CD14-positive monocyte (primary cell): ENCODE data around the gene SYT8. TPM values are rescaled to one million over a fixed set of nuclear protein-coding genes. Genes with fewer than 3 reads are reported as not detected.

Experiments used
- DNase-seq, 3 donors: peaks; one replicate each; pipeline ENCODE4 v3.0.0-alpha.2; 2011 to 2022
- H2AFZ ChIP-seq: 2 replicates; pipeline ENCODE4 v1.6.0; 2012; ENCODE audit warnings: mild to moderate bottlenecking, low read depth, low read length, inconsistent platforms; ENCODE audit not compliant: insufficient read depth, poor library complexity, severe bottlenecking
- H3K27ac ChIP-seq, 2 donors: 1 replicate in 1 of 2; 2 replicates in 1 of 2; pipeline ENCODE4 v1.5.1; 2012 to 2013; ENCODE audit warnings: low read length in 2 of 2, control low read depth in 1 of 2, inconsistent platforms in 1 of 2, low read depth in 1 of 2, mild to moderate bottlenecking in 1 of 2
- H3K27me3 ChIP-seq, 2 donors: one replicate each; pipeline versions ENCODE4 v1.6.0 to v1.6.1; 2011 to 2013; ENCODE audit warnings: low read length in 2 of 2; ENCODE audit not compliant: control insufficient read depth in 2 of 2, insufficient read depth in 2 of 2
- H3K36me3 ChIP-seq, 2 donors: replicated peaks in 1 of 2; 1 replicate in 1 of 2; 2 replicates in 1 of 2; pipeline versions ENCODE4 v1.5.1 to v1.6.1; 2012 to 2013; ENCODE audit warnings: low read length in 2 of 2, control low read depth in 1 of 2, inconsistent platforms in 1 of 2, mild to moderate bottlenecking in 1 of 2; ENCODE audit not compliant: insufficient read depth in 2 of 2, control insufficient read depth in 1 of 2
- H3K4me1 ChIP-seq, 2 donors: 1 replicate in 1 of 2; 2 replicates in 1 of 2; pipeline versions ENCODE4 v1.5.1 to v1.6.1; 2012 to 2013; ENCODE audit warnings: low read length in 2 of 2, control low read depth in 1 of 2, inconsistent platforms in 1 of 2, mild to moderate bottlenecking in 1 of 2, moderate library complexity in 1 of 2; ENCODE audit not compliant: insufficient read depth in 2 of 2, control insufficient read depth in 1 of 2
- H3K4me2 ChIP-seq: replicated peaks from 2 replicates; pipeline ENCODE3; 2012; ENCODE audit warnings: low read length, moderate library complexity, mild to moderate bottlenecking; ENCODE audit not compliant: poor library complexity, severe bottlenecking; ENCODE audit errors: extremely low read depth
- H3K4me3 ChIP-seq, 3 experiments: fragments of 200-600 bp in 1 of 3; sonication (generic) in 1 of 3; replicated peaks in 1 of 3; 1 replicate in 2 of 3; 2 replicates in 1 of 3; pipeline ENCODE4 v1.5.1; 2011 to 2013; ENCODE audit warnings: low read length in 3 of 3, mild to moderate bottlenecking in 3 of 3, control low read depth in 2 of 3, low read depth in 2 of 3, inconsistent platforms in 1 of 3, moderate library complexity in 1 of 3
- H3K79me2 ChIP-seq: 2 replicates; pipeline ENCODE4 v1.6.0; 2012; ENCODE audit warnings: mild to moderate bottlenecking, control low read depth, inconsistent platforms, low read length, moderate library complexity; ENCODE audit not compliant: insufficient read depth
- H3K9ac ChIP-seq: 2 replicates; pipeline ENCODE4 v1.6.0; 2017; ENCODE audit warnings: low read length, mild to moderate bottlenecking; ENCODE audit not compliant: insufficient read depth, poor library complexity, severe bottlenecking
- H3K9me3 ChIP-seq, 2 donors: replicated peaks in 1 of 2; 1 replicate in 1 of 2; 2 replicates in 1 of 2; pipeline versions ENCODE4 v1.5.1 to v1.6.1; 2012 to 2013; ENCODE audit warnings: low read length in 2 of 2, control low read depth in 1 of 2; ENCODE audit not compliant: control insufficient read depth in 1 of 2, insufficient read depth in 1 of 2
- H4K20me1 ChIP-seq: 2 replicates; pipeline ENCODE4 v1.6.0; 2012; ENCODE audit warnings: mild to moderate bottlenecking, low read length, control low read depth, moderate library complexity; ENCODE audit not compliant: insufficient read depth
- H3K27ac Mint-ChIP-seq, 7 donors: one replicate each; pipeline ENCODE4 v1.8.0; 2020; ENCODE audit warnings: mild to moderate bottlenecking in 7 of 7, mixed read lengths in 7 of 7, moderate library complexity in 6 of 7, inconsistent platforms in 2 of 7
- H3K27me3 Mint-ChIP-seq, 3 donors: one replicate each; pipeline ENCODE4 v1.8.0; 2021 to 2022; ENCODE audit warnings: low read depth in 3 of 3, mild to moderate bottlenecking in 3 of 3, mixed read lengths in 3 of 3, moderate library complexity in 3 of 3, inconsistent platforms in 1 of 3
- H3K36me3 Mint-ChIP-seq, 2 donors: one replicate each; pipeline ENCODE4 v1.8.0; 2020; ENCODE audit warnings: mixed read lengths in 2 of 2, inconsistent platforms in 1 of 2, mild to moderate bottlenecking in 1 of 2
- H3K4me1 Mint-ChIP-seq: one replicate; pipeline ENCODE4 v1.8.0; 2020; ENCODE audit warnings: mild to moderate bottlenecking, mixed read lengths
- H3K4me3 Mint-ChIP-seq, 2 donors: one replicate each; pipeline ENCODE4 v1.8.0; 2020; ENCODE audit warnings: mild to moderate bottlenecking in 2 of 2, mixed read lengths in 2 of 2, moderate library complexity in 1 of 2
- H3K9me3 Mint-ChIP-seq, 7 donors: one replicate each; pipeline ENCODE4 v1.8.0; 2020 to 2022; ENCODE audit warnings: mixed read lengths in 7 of 7, mild to moderate bottlenecking in 6 of 7, moderate library complexity in 6 of 7, inconsistent platforms in 2 of 7
- CTCF ChIP-seq: fragments of 200-600 bp; IDR thresholded peaks from one replicate; pipeline ENCODE4 v1.8.0; 2022; ENCODE audit warnings: antibody characterized with exemption, mild to moderate bottlenecking
- WGBS: methylation state at CpG from one replicate; pipeline ENCODE4 v1.1.5; 2013; ENCODE audit warnings: missing lambda C conversion rate; ENCODE audit not compliant: insufficient coverage; 5-methylcytosine and 5-hydroxymethylcytosine counted together
- intact Hi-C, 2 donors: fragments of 100-400 bp; cut with micrococcal nuclease; formaldehyde crosslinking; loops; one replicate each; pipeline versions ENCODE4 v1.15.0 to v1.15.1; 2023
- polyA plus RNA-seq, 3 donors: library from polyadenylated mRNA; depleted of rRNA in 1 of 3; unstranded in 2 of 3; stranded (reverse) in 1 of 3; fragments of 300-500 nt in 2 of 3; fragments of >200 nt in 1 of 3; fragmentation: Illumina TruSeq in 2 of 3; gene quantifications; 1 replicate in 2 of 3; 2 replicates in 1 of 3; pipeline ENCODE4 v1.2.3, GENCODE V29; 2012 to 2021

The SYT8 gene
- polyA plus RNA-seq, 3 donors: not detected

GRCh38 chr11:1853376-1854131 is 18.8 kb downstream of the SYT8 start:
- Histone ChIP-seq H3K27ac (peak overlapping the region; percentile 100), H3K9me3 (no peaks in the 10 kb centered on the region), H3K4me1 (peaks cover 92 to 97% of the 10 kb centered on the region in 2 donors), H3K27me3 (no peaks in the 10 kb centered on the region), H3K36me3 (peaks cover 22 to 38% of the 10 kb centered on the region in 2 donors), H3K4me2 (peak overlapping the region; percentile 97), H3K9ac (peak overlapping the region; percentile 97), H3K4me3 (peak overlapping the region; percentile 61 to 88 (median 82)), H4K20me1 (peaks cover 48% of the 10 kb centered on the region), H3K79me2 (peaks cover 74% of the 10 kb centered on the region), H2AFZ (no peak overlapping the region)
- DNase-seq: no peak
- Mint-ChIP-seq H3K36me3 (peaks cover 20 to 26% of the 10 kb centered on the region in 2 donors), H3K27ac (peak overlapping the region; percentile 96 to 100 (median 100)), H3K9me3 (no peaks in the 10 kb centered on the region), H3K27me3 (peaks cover 0 to 7% (median 0%) of the 10 kb centered on the region in 3 donors), H3K4me3 (peak overlapping the region; percentile 98 to 100), H3K4me1 (peaks cover 84% of the 10 kb centered on the region)
- intact Hi-C loops: loop anchor here (1.0 to 5.0 kb wide), 4 partner anchors 9 to 91 kb away; partner anchors contain the start of gene CTSD (in 1 of the 2)
- TF ChIP-seq CTCF: no peak
- WGBS: 54% methylated on average over 19 of the region's 19 CpGs

DNA sequence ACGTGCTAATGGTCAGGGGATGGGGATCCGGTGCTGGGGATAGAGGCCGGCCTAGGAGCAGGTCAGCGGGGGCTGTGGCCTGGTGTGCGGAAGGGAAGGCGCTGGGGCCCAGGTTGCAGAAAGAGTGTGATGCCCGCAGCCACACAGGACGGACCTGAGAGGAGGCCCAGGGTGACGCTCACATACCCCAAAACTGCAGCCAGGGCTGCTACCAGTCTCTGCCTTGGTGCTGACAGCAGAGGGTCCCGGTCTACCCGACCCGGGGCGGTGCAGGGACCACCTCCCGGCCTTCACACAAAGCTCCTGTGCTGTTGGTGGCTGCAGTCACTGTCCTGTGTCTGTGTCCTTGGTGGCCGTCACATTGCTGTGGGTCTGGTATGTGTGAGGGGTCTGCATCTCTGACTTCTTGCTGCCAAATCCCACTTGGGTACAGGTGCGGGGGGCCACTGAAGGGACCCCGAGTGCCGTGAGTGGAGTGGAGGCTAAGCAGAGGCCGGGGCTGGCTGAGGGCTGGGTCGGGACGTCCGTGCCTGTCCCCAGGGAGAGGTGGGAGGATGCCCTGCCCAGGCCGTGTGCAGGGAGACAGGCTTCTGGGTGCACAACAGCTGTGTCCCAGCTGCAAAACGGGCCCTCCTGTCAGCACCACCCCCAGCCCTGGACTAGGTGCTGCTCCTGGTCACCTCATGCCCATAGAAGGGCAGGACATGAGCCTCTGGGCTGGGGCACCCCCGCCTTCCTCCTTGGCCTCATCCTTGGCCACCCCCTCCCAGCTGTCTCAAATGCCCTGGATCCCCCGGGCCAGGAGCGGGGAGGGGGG is 19.6 kb downstream of the SYT8 start:
- Histone ChIP-seq H3K4me1 (peaks cover 92 to 96% of the 10 kb centered on the region in 2 donors), H3K27ac (peak overlapping the region; percentile 100), H3K9ac (peak overlapping the region; percentile 97), H3K4me3 (peak overlapping the region; percentile 61 to 88 (median 82)), H3K4me2 (peak overlapping the region; percentile 97), H3K9me3 (no peaks in the 10 kb centered on the region), H3K79me2 (peaks cover 82% of the 10 kb centered on the region), H2AFZ (no peak overlapping the region), H4K20me1 (peaks cover 56% of the 10 kb centered on the region), H3K27me3 (no peaks in the 10 kb centered on the region), H3K36me3 (peaks cover 25 to 46% of the 10 kb centered on the region in 2 donors)
- peaks cover 81% of the 10 kb centered on the region for H3K4me1 Mint-ChIP-seq
- peak overlapping the region; percentile 96 to 100 (median 100) for H3K27ac Mint-ChIP-seq
- intact Hi-C loops: loop anchor here in 1 of 2 donors (5.0 kb wide), 2 partner anchors 72 to 92 kb away; partner anchors contain the start of gene CTSD
- H3K4me3 Mint-ChIP-seq: peak overlapping the region; percentile 98 to 100
- H3K36me3 Mint-ChIP-seq: peaks cover 23 to 24% of the 10 kb centered on the region in 2 donors
- no peak for DNase-seq
- no peak for TF ChIP-seq CTCF
- H3K9me3 Mint-ChIP-seq: no peaks in the 10 kb centered on the region
- H3K27me3 Mint-ChIP-seq: peaks cover 0 to 7% (median 0%) of the 10 kb centered on the region in 3 donors
- 87% methylated on average over 24 of the region's 27 CpGs for WGBS
